Prostate gland (tissue), 2 donors: ENCODE measurements around the gene RFNG. TPM values are rescaled to one million over a fixed set of nuclear protein-coding genes. Genes with fewer than 3 reads are reported as not detected.

ENCODE experiments used
- DNase-seq: peaks from one replicate; pipeline ENCODE4 v3.0.0-alpha.2; 2019; ENCODE audit warnings: low spot score
- H3K27ac ChIP-seq, 2 donors: fragments of 200-600 bp; sonication (generic); 2 replicates each; pipeline ENCODE4 v1.5.1; 2017 to 2019
- H3K27me3 ChIP-seq: fragments of 200-600 bp; sonication (generic); replicated peaks from 2 replicates; pipeline ENCODE4 v1.5.1; 2019; ENCODE audit not compliant: insufficient read depth
- H3K36me3 ChIP-seq, 2 donors: fragments of 200-600 bp; sonication (generic); 1 replicate in 1 of 2; 2 replicates in 1 of 2; pipeline versions ENCODE4 v1.5.1 to v1.8.1; 2017 to 2019
- H3K4me1 ChIP-seq: fragments of 200-600 bp; sonication (generic); replicated peaks from 2 replicates; pipeline ENCODE4 v1.5.1; 2019
- H3K4me3 ChIP-seq, 2 donors: fragments of 200-600 bp; sonication (generic); 2 replicates each; pipeline ENCODE4 v1.5.1; 2017 to 2019
- H3K9me3 ChIP-seq: fragments of 200-600 bp; sonication (generic); 2 replicates; pipeline ENCODE4 v1.5.1; 2017
- POLR2A ChIP-seq: fragments of 450-650 bp; IDR thresholded peaks from one replicate; pipeline ENCODE4 v1.6.1; 2016; ENCODE audit warnings: antibody characterized with exemption, mild to moderate bottlenecking
- POLR2AphosphoS5 ChIP-seq: sonication (generic); formaldehyde crosslinking; IDR thresholded peaks from one replicate; pipeline ENCODE4 v1.6.1; 2017; ENCODE audit warnings: antibody characterized with exemption
- WGBS: methylation state at CpG from one replicate; pipeline ENCODE4 v1.1.5; 2018; 5-methylcytosine and 5-hydroxymethylcytosine counted together
- intact Hi-C: fragments of 100-400 bp; cut with DNase I; formaldehyde crosslinking; loops from one replicate; pipeline ENCODE4 v1.14.2; 2022
- total RNA-seq, 2 donors: library from RNA; depleted of rRNA; stranded (reverse); fragments of >200 nt; gene quantifications; one replicate each; pipeline ENCODE4 v1.1.0, GENCODE V29; 2016
- TF ChIP-seq, protein P1 (sequence below), 4 experiments: fragments of 200-600 bp in 2 of 4; fragments of 450-650 bp in 2 of 4; sonication (generic) in 2 of 4; IDR thresholded peaks; 1 replicate in 3 of 4; 2 replicates in 1 of 4; pipeline ENCODE4 v1.5.1; 2016 to 2019; ENCODE audit warnings: antibody characterized with exemption in 4 of 4, mild to moderate bottlenecking in 2 of 4, moderate library complexity in 2 of 4

The RFNG gene
- total RNA-seq, 2 donors from 2014 or later: 48.8 to 92.7 TPM

DNA sequence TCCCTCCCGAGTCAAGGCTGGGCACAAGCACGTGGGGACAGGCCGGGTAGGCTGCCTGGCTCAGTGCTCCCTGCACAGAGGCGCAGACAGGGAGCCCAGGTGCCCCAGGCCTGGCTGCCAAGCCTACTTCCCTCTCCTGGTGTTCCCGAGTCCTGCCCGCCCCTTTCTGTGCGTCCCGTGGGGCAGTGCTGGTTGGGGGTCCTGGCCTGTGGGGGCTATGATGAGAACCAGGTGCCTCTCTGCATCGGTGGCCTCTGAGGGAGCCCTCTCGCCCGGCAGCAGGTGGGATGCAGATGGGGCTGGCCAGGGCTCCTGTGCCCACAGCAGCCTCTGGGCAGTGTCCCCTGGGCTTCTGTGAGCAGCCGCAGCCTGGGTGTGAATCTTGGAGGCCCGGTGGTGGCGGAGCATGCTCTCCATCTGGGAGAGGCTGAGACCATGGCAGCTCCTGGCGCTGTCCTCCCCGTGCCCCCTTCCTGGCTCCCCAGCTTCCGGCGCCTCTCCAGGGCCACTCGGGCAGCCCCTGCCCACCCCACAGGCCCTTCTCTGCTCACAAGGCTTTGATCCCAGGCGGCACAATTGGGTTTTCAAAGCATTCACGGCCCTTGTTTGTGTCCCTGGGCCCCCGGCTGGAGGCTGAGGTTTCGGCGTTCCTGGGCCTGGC is 36.2 kb downstream of the RFNG start:
- Histone ChIP-seq H3K27ac (no peak overlapping the region), H3K4me1 (no peaks in the 10 kb centered on the region), H3K9me3 (no peaks in the 10 kb centered on the region), H3K4me3 (no peak overlapping the region), H3K27me3 (no peaks in the 10 kb centered on the region), H3K36me3 (no peaks in the 10 kb centered on the region)
- WGBS: 82% methylated on average over 24 of the region's 24 CpGs
- DNase-seq: no peak
- intact Hi-C loops: no loop called here
- TF ChIP-seq POLR2AphosphoS5 (no peak), POLR2A (no peak)
- TF ChIP-seq, protein P1, sequence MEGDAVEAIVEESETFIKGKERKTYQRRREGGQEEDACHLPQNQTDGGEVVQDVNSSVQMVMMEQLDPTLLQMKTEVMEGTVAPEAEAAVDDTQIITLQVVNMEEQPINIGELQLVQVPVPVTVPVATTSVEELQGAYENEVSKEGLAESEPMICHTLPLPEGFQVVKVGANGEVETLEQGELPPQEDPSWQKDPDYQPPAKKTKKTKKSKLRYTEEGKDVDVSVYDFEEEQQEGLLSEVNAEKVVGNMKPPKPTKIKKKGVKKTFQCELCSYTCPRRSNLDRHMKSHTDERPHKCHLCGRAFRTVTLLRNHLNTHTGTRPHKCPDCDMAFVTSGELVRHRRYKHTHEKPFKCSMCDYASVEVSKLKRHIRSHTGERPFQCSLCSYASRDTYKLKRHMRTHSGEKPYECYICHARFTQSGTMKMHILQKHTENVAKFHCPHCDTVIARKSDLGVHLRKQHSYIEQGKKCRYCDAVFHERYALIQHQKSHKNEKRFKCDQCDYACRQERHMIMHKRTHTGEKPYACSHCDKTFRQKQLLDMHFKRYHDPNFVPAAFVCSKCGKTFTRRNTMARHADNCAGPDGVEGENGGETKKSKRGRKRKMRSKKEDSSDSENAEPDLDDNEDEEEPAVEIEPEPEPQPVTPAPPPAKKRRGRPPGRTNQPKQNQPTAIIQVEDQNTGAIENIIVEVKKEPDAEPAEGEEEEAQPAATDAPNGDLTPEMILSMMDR (IDR thresholded peaks at IDR 0.05): no peak

DNA sequence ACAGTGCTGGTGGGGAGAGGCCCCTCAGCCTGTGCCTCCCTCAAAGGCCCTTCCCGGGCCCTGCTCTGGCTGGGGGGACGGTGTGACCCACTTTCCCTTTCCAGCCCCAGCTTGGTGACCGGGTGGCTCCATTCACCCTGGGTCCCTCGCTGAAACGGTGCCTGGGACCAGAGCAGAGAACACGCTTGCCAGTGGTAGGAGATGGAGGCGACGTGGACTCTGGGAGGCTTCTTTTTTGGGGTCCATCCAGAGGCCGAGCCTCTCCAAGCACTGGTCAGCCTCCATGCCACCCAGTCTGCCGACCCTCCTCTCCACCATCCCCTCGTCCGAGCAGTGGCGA is 36.7 kb downstream of the RFNG start:
- no peaks in the 10 kb centered on the region for H3K4me1 ChIP-seq
- no peak overlapping the region for H3K4me3 ChIP-seq
- 84% methylated on average over 13 of the region's 13 CpGs for WGBS
- intact Hi-C loops: no loop called here
- DNase-seq: no peak
- H3K9me3 ChIP-seq: no peaks in the 10 kb centered on the region
- H3K27ac ChIP-seq: no peak overlapping the region
- no peaks in the 10 kb centered on the region for H3K36me3 ChIP-seq
- TF ChIP-seq, protein P1 (IDR thresholded peaks at IDR 0.05): no peak
- no peak for TF ChIP-seq POLR2A
- TF ChIP-seq POLR2AphosphoS5: no peak
- no peaks in the 10 kb centered on the region for H3K27me3 ChIP-seq

DNA sequence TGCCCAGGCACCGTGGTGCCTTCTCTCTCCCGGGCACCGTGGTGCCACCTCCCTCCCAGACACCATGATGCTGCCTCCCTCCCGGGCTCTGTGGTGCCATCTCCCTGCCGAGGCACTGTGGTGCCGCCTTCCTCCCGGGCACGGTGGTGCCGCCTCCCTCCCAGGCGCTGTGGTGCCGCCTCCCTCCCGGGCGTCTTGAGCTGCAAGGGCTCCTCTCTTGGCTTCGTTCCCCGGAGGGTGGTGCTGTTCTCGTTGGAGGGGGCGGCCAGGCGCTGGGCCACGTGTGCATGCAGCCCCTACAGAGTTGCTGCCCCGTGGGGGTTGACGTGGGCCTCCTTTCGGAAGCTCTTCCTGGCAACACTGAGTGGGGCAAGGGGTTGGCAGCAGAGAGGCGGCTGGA is 37.2 kb downstream of the RFNG start:
- H3K9me3 ChIP-seq: no peaks in the 10 kb centered on the region
- H3K27me3 ChIP-seq: no peaks in the 10 kb centered on the region
- no peak for DNase-seq
- no peaks in the 10 kb centered on the region for H3K36me3 ChIP-seq
- TF ChIP-seq POLR2AphosphoS5: no peak
- TF ChIP-seq POLR2A: no peak
- TF ChIP-seq, protein P1 (IDR thresholded peaks at IDR 0.05): no peak
- H3K4me3 ChIP-seq: no peak overlapping the region
- intact Hi-C loops: no loop called here
- WGBS: 50% methylated on average over 22 of the region's 23 CpGs
- no peak overlapping the region for H3K27ac ChIP-seq
- H3K4me1 ChIP-seq: no peaks in the 10 kb centered on the region

DNA sequence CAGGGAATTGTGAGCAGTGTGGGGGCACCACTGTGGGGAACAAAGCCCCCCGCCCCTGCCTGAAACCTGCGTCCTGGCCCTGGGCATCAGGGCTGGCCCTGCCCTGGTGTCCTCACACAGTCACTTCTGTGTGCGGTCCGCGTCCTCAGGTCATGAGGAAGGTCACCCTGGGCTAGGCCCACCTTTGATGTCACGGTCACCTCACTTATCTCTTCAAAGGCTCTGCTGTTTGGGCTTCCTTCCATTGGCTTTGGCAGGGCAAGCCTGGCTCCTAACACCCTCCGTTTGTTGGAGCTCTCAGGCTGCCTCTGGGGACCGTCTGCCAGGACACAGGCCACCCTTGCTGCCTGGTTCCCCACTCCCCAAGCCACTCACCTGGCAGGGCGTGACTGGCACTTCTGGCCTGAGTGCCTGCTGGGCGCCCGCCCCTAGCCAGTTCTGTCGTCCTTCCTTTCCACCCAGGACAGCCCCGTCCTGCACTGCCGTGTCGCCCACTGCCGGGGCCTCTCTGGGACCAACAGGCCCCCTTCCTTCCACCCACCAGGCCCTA is 37.8 kb downstream of the RFNG start:
- Histone ChIP-seq H3K27me3 (no peaks in the 10 kb centered on the region), H3K27ac (peak overlapping the region in 1 of 2 donors; percentile 48), H3K4me1 (no peaks in the 10 kb centered on the region), H3K4me3 (no peak overlapping the region), H3K36me3 (no peaks in the 10 kb centered on the region), H3K9me3 (no peaks in the 10 kb centered on the region)
- intact Hi-C loops: no loop called here
- no peak for DNase-seq
- WGBS: 79% methylated on average over 16 of the region's 16 CpGs
- TF ChIP-seq, protein P1 (IDR thresholded peaks at IDR 0.05): no peak

DNA sequence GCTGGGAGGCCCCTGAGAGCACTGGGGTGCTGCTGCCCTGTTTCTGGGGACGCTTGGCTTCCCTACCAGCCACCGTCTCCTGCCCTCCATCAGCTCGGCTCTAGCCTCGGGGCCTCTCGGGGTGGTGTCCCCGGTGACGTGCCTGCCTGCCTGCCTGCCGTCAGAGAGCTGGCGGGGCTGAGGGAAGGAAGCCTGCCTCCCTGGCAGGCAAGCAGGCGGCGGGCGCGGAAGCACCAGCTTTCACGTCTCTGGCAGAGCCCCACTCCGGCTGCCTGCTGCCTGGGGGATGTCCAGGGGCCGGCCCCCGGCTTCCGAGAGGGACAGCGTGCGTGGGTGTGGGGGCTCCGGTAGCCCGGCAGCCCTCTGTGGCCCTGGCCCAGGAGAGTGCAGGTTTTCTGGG is 38.3 kb downstream of the RFNG start:
- Histone ChIP-seq H3K9me3 (no peaks in the 10 kb centered on the region), H3K4me1 (no peaks in the 10 kb centered on the region), H3K27ac (peak overlapping the region; percentile 42 to 48), H3K36me3 (no peaks in the 10 kb centered on the region), H3K27me3 (no peaks in the 10 kb centered on the region), H3K4me3 (no peak overlapping the region)
- DNase-seq: no peak
- 31% methylated on average over 18 of the region's 22 CpGs for WGBS
- TF ChIP-seq POLR2AphosphoS5: no peak
- TF ChIP-seq POLR2A: no peak
- TF ChIP-seq, protein P1 (IDR thresholded peaks at IDR 0.05): no peak
- intact Hi-C loops: no loop called here
